PC-9 (cell line): ENCODE data around the gene IWS1.

Experiments
- EZH2 ChIP-seq: fragments of 200-600 bp; sonication (generic); IDR thresholded peaks from 2 replicates; pipeline ENCODE4 v1.8.0; 2017; ENCODE audit warnings: antibody characterized with exemption, low read depth
- TF ChIP-seq, protein P1 (sequence below): fragments of 200-600 bp; sonication (generic); conservative IDR thresholded peaks from 2 replicates; pipeline ENCODE4 v1.6.1; 2017; ENCODE audit warnings: mixed run types, antibody characterized with exemption, mild to moderate bottlenecking, moderate library complexity

GRCh38 chr2:127566576-127566975, 40.3 kb upstream of the IWS1 start:
- TF ChIP-seq, protein P1, sequence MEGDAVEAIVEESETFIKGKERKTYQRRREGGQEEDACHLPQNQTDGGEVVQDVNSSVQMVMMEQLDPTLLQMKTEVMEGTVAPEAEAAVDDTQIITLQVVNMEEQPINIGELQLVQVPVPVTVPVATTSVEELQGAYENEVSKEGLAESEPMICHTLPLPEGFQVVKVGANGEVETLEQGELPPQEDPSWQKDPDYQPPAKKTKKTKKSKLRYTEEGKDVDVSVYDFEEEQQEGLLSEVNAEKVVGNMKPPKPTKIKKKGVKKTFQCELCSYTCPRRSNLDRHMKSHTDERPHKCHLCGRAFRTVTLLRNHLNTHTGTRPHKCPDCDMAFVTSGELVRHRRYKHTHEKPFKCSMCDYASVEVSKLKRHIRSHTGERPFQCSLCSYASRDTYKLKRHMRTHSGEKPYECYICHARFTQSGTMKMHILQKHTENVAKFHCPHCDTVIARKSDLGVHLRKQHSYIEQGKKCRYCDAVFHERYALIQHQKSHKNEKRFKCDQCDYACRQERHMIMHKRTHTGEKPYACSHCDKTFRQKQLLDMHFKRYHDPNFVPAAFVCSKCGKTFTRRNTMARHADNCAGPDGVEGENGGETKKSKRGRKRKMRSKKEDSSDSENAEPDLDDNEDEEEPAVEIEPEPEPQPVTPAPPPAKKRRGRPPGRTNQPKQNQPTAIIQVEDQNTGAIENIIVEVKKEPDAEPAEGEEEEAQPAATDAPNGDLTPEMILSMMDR, result no peak
- no peak for TF ChIP-seq EZH2
